DMS79 (cell line): ENCODE measurements around the gene IDH2.
"Not testable (repeated sequence)": the region's sequence is repeated elsewhere in the genome, so short reads cannot be mapped to it uniquely, and the experiment has no call there.

ENCODE experiments used
- DNase-seq: peaks from one replicate; lab custom pipeline; 2025; lab: John Stamatoyannopoulos, UW

IDH2 gene

DNA sequence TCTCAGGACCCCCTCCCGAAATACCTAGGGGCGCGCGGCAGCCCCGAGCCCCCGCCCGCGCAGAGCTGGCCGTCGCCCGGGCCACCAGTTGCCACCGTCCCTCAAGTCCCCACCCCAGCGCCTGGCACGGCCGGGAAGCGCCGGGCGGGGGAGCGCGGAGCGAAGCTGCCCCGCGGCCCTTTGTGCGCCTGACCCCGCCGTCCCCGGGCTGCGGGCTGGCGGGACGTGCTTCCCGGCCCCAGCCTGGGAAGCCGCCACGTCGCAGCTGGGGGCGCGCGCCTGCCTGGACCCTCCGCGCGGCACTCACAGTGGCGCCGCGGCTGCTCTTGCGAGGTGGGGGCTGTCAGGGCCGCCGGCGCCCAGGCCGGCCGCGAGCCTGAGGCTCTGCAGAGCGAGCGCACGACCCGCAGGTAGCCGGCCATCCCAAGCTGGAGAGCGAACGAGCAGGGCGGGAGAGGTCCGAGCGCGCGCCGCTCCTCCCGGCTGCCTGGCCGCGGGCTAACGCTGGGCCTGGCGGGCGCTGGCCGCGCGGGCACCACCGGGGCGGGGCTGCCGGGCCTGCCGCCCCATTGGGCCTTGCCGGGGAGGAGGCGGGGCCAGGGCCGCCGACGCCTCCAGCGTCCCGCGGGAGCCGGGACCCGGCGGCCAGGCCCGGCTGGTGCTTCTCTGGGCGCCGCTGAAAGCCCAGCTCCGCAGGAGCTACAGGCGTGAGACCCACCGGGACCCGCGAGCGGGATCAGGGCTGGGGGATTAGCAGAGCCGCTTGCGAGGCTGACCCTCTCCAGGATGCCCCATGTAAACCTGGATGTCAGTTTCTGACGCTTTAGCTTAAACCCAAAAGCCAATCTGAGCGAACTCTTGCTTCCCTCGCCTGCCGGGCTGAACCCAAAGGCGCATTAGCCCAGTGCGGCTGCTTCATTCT, at the start of gene IDH2:
Gene IDH2, minus strand, starts transcription at position 500 of the 922 bp plus-strand sequence. Its CDS starts 78 bp downstream, at position 422.
- peak; percentile 29 for DNase-seq

DNA sequence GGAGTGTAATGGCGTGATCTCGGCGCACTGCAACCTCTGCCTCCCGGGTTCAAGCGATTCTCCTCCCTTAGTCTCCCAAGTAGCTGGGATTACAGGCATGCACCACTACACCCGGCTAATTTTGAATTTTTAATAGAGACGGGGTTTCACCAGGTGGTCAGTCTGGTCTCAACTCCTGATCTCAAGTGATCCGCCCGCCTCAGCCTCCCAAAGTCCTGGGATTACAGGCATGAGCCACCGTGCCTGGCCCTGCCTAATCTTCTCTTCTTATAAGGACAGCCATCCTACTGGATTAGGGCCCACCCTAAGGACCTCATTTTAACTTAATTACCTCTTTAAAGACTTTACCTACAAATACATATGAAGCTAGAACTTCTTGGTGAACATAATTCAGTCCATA, 48.3 kb upstream of the IDH2 start:
- DNase-seq = not testable (repeated sequence)

DNA sequence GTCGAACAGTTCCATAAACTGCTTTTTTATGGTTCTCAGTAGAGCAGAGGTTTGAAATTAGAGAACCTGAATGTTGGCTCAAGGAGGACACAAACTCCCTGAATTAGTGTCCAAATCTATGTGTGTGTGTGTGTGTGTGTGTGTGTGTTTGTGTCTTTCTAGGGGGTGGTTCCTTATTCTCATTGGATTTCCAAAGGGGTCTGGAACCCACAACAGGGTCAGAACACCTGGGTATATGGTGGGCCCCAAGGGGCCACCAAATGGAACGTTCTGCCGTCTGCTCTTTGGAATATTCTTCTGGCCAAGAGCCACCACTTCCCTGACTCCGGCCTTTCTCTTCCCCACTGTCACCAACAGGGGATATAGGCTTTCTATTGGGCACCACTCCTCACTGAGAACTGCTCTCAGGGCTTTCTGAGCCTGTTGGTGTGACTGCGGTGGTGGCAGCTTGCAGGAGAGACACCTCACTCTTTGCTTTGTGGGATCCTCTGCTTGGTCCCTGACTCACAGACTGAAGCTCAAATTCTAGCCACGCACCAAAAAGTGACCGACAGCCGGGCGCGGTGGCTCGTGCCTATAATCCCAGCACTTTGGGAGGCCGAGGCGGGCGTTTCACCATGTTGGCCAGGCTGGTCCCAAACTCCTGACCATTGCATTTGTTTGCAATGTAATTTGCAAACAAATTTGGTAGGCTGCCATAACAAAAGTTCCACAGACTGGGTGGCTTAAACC, 47.5 kb upstream of the IDH2 start:
- no peak for DNase-seq

DNA sequence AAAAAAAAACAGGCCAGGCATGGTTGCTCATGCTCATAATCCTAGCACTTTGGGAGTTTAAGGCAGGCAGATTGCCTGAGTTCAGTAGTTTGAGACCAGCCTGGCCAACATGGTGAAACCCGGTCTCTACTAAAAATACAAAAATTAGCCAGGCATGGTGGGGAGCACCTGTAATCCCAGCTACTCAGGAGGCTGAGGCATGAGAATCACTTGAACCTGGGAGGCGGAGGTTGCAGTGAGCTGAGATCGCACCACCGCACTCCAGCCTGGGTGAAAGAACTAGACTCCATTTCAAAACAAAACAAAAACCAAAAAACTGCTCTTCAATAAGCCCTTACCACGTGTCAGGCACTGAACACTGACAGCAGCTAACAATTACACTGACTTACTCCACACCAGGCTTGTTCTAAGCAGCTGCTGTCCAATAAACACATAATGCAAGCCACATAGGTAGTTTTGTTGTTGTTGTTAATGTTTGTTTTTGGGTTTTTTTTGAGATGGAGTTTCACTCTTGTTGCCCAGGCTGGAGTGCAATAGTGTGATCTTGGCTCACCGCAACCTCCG, 44.0 kb upstream of the IDH2 start:
- DNase-seq = not testable (repeated sequence)

DNA sequence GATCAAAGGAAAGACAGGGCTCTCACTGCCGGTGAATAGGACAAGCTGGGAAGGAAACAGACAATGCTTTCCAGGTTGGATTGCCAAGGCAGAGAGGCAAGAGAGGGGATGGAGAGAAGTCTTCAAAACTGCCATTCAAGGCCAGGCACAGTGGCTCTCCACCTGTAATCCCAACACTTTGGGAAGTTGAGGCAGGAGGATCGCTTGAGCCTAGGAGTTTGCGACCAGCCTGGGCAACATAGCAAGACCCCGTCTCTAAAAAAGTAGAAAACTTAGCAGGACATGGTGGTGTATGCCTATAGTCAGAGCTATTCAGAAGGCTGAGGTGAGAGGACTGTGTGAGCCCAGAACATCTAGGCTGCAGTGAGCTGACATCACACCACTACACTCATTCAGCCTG, 43.5 kb upstream of the IDH2 start:
- DNase-seq = no peak

DNA sequence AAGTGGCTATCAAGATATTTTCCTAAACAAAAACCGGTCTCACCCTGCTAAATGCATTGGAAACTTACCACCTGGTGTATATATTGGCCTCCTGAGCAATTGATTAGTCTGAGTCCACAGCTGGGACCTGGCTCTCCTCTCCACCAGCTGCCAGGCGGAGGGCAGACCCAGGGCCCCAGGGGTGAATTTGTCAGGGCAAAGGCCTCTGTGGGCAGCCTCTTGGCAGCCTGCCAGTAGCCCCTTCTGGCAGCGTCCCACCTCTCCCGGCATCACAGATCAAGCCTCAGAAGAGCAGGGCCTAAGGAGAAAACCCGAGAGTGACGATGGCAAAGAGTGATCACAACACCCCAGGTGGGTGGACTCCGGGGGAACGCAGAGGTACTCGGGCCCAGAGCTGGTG, 43.0 kb upstream of the IDH2 start:
- DNase-seq = no peak

DNA sequence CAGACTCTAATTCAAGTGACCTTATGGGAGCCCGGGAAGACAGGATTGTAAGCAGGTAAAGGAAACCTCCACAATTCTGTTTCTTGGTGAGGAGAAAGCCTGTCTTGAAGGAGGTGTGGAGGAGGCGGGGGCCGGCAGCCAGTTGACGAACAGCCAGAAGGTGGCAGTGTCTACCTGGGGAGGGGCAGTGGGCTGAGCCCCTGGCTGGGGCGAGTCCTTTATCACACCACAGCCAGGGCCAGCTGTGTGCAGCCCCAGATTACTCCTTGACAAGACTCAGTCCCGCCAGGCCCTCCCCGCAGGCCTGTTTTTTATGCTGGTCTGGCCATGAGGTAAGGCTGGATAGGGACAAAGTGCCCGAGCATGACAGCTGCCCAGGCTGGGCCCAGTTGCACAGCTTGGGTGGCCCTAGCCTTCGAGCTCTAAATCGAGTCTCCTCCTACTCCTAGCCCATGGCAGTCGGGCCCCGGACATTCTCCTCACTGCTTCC, 40.9 kb upstream of the IDH2 start:
- peak; percentile 8 for DNase-seq

DNA sequence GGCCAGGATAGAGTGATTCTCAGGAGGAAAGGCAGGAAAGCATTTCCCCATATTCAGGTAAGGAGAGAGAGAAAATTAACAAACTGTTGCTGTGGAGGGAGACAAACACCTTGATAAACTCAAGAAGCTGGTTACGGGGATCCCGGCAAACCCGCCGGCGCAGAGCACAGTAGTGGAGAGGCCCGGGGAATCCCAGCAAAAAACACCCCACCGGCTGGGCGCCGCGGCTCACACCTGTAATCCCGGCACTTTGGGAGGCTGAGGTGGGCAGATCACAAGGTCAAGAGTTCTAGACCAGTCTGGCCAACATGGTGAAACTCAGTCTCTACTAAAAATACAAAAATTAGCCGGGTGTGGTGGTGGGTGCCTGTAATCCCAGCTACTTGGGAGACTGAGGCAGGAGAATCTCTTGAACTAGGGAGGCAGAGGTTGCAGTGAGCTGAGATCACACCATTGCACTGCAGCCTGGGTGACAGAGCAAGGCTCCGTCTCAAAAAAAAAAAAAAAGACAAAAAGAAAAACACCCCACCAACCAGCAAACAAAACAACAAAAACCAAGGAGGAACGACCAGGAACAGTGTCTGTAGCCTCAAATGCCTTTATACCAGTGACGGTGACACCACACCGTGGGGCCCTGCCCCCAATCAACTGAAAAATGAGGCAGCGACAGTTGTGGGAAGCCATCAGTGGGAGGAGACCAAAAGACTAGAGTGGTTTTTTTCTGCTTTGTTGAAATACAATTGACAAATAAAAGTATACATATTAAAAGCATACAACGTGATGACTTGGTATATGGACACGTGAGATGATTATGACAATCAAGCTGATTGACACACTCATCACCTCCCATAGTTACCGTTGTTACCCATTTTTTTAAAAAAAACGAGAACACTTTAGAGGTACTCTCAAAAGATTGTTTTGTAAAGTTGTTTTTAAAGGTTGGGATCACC, 40.2 kb upstream of the IDH2 start:
- DNase-seq = no peak

DNA sequence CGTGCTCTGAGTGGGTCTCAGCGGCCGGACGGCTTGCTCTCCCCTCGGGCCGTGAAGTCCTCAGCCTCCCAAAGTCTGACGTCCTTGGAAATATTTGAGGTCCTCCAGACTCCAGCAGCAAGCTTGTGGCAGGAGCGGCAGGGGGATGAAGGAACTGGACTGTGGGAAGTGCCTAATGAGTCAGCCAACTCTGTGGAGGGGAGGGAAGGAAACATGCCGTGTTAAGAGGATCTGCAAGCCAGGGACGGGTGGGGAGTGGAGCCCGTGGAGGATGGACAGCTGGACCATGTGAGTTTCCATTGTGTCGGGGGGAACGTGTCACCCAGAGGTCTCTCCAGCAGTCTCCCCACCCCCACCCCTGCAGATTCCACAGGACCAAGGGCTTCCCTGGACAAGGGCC, 39.4 kb upstream of the IDH2 start:
- DNase-seq = no peak

DNA sequence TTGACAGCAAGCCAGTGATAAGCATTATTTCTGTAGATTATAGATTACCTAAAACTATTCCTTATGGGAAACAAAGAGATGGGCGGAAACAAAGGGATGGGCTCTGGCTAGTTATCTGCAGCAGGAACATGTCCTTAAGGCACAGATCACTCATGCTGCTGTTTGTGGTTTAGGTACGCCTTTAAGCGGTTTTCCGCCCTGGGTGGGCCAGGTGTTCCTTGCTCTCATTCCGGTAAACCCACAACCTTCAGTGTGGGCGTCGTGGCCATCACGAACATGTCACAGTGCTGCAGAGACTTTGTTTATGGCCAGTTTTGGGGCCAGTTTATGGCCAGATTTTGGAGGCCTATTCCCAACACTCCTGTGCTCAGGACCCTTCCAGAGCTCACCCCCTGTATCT, 37.3 kb upstream of the IDH2 start:
- not testable (repeated sequence) for DNase-seq

DNA sequence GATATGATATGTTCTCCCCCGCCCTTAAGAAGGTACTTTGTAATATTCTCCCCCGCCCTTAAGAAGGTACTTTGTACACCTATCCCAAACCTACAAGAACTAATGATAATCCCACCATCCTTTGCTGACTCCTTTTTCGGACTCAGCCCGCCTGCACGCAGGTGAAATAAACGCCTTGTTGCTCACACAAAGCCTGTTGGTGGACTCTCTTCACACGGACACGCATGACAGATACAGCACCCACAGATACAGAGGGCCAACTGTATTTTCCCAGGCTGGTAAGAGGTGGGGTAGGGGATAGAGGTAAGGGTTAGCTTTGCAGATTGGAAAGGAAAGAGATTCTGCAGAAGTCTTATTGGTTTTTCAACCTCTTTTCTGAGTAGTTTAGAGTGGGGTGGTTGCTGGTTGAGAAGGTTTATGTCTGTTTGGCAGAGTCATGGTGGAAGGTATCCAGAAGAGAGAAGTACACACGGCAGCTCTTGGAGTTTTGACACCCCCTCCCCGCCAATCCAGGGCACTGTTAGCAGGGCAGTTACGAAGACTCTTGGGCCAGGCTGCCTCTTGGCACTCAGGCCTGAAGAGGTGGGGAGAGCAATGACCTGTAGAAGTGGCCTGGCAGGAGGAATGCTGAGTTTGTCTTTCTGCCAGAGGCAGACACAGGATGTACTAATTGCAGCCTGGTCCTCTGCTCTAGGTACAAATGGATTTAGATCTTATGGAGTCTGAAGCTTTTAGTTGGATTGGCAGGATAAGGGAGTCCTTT, 36.0 kb upstream of the IDH2 start:
- no peak for DNase-seq

DNA sequence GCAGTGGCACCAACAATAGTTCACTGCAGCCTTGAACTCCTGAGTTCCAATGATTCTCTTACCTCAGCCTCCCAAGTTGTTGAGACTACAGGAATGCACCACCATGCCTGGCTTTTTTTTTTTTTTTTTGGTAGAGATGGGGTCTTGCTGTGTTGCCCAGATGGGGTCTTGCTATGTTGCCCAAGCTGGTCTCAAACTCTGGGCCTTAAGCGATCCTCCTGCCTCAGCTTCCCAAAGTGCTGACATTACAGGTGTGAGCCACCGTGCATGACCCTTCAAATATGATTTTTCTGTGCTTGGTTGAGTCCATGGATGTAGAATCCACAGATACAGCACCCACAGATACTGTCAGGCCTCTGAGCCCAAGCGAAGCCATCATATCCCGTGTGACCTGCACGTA, 30.2 kb upstream of the IDH2 start:
- no peak for DNase-seq

DNA sequence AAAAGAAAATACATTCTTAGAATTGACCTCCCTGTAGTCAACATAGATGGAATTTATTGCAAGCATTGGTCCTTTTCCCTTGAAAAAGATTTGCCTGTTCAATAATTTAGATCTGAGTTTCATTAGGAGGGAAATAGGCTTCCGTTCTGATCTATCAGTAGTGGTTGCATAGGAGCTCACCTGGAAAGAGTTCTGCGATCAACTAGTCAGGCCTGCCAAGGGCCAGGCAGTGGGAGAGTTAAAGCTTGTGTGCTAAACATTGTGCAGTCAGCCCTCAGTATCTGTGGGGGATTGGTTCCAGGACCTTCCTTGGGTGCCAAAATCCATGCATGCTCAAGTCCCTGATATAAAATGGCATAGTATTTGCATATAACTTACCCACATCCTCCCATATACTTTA, 29.6 kb upstream of the IDH2 start:
- DNase-seq = no peak

DNA sequence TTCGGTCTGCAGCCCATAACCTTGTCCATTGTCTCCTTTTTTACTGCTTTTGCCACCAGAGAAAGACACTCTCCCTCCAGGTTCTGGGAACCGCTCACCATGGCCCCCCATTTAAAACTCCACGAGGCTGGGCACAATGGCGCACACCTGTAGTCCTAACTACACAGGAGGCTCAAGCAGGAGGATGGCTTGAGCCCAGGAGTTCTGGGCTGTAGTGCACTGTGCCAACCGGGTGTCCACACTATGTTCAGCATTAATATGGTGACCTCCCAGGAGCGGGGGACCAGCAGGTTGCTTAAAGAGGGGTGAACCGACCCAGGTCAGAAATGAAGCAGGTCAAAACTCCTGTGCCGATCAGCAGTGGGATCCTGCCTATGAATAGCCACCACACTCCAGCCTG, 28.0 kb upstream of the IDH2 start:
- no peak for DNase-seq

DNA sequence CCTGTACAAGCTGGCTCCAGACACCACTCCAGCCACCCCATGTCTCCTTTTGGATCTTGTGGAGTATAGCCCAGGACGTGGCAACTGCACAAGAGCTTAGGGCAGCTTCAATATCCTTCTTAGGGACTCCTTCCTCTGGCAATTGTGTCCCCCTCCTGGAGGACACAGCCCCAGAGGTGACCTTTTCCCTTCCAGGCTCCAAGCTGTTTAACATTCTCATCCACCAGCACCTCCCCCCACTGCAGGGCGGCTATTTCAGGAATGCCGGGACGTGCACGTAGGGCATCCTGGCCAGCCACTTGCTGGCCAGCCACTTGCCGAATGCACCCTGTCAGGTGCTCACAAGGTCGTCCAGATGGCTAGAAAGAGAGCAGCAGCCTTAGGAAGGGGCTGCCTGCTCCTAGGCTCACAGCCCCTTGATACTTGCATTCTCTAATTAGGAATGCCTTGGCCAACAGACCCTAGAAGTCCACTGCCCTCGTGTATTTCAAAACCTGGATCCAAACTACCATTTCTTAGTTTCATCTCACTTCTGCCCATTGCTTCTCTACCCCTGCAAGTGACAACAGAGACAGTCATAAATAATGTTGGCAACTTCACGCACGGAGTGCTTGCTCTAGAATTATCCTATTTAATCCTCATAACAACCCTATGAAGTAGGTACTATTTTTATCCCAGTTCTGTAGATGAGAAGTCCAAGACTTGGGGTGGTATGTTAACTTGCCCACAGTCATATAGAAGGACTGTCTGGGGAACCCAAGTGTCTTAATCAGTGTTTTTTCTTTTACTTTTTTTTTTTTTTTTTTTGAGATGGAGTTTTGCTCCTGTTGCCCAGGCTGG, 24.5 kb upstream of the IDH2 start:
- DNase-seq = no peak

DNA sequence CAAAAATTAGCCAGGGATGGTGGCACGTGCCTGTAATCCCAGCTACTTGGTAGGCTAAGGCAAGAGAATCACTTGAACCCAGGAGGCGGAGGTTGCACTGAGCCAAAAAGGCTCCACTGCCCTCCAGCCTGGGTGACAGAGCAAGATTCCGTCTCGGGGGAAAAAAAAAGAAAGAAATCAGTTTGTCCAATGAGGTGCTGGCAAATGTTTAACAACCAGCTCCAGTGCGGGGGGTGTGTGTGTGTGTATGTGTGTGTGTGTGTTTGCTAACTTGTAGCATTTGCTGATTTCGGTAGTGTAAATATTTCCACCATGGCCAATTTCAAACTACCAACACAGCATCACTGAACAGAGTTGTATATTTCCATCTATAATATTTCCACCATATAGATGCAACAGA, 23.8 kb upstream of the IDH2 start:
- DNase-seq = no peak

DNA sequence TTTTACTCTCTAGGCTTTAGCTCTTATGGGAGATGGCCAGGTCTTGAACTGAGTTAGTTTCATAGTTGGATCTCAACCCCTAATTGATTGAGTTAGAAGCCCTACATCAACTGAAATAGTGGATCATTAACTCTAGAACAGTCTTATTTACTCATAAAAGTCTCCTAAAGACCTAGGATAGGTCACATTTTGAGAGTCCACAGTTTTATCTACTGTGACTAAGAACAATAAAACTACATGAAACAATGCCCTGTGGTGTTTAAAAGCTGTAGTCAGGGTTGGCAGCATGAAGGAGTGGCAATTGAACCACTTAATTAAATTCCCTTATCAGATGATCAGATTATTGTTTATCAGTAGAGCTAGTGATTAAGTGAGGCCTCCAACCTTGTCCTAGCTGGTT, 22.2 kb upstream of the IDH2 start:
- no peak for DNase-seq

DNA sequence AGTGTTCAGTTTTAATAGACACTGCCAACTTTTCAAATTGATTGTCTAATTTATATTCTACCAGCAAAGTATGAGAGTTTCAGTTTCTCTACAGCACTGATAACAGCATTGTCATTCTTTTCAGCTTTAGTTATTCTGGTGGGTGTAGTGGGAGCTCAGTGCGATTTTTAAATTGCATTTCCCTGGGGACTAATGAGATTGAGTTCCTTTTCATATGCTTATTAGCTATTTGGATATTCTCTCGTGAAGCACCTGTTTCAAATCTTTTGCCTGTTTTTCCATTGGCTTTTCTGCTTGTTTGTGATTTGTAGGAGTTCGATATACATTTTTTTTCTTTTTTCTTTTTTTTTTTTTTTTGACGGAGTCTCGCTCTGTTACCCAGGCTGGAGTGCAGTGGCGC, 18.8 kb upstream of the IDH2 start:
- DNase-seq = no peak

DNA sequence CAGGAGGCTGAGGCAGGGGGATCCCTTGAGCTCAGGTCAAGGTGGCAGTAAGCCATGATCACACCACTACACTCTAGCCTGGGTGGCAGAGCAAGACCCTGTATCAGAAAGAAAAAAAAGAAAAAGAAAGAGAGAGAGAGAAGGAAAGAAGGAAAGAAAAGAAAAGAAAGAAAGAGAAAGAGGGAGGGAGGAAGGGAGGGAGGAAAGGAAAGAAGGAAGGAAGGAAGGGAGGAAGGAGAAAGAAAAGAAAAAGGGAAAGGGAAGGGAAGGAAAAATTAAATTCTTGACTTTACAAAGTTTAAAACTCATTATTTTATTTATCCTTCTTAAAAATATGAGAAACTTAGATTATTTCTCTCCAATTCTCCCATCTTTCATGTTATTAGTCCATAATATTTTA, 17.1 kb upstream of the IDH2 start:
- DNase-seq = no peak

DNA sequence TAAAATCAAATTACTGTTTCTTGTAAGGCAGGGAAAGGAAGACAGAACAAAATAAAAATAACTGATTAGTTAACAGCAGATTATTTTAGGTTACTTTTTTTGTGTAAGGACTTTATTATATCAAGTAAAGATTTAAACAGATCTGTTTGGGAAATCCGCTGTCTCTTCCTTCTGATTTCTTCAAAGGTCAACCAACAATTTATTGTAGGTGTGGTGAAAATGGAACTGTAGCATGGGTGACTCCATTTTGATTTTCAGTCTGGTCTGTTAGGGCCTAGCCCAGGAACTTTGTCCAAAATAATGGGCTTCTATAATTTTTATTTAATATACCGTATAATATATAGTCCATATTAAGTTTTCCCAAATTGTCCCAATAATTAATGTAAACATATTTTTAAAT, 13.5 kb upstream of the IDH2 start:
- DNase-seq = no peak
